Measurements from ENCODE around the gene EPHB2.
A peak's percentile ranks its signal among the peaks of the same experiment; 100 is the strongest.

The EPHB2 gene

DNA sequence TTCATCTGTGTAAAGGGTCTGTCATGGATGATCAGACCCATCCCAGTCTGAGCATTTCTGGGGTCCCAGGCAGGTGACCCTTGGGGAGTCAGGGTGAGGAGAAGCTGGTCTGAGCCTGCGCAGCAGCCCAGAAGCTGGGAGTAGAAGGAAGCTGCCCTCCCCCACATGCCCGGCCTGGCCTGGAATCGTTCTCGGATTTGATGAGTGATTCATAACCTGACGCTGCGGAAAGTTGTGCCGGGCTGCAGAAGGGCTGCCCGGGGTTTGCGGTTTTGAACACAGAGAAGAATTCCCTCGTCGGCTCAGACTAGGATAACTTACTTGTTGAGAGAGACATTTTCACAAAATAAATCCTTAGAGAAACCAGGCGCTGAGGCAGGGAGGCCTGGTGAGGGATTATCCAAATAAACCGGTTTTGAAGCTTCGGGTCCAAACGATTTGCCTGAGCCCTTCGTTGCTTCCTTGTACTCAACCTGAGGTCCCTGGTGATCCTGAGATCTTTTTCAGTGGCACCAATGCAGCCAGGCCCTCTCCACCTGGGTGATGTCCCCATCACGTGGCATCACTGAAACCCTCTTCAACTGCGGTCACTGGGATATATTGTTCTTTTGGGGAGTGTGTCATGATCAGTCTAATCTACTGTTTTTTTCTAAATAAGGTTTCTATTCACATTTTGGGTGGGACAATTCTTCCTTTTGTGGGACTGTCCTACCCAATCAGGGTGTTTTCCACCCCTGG, 29.2 kb downstream of the EPHB2 start (continued):
- TF ChIP-seq, protein P1, sequence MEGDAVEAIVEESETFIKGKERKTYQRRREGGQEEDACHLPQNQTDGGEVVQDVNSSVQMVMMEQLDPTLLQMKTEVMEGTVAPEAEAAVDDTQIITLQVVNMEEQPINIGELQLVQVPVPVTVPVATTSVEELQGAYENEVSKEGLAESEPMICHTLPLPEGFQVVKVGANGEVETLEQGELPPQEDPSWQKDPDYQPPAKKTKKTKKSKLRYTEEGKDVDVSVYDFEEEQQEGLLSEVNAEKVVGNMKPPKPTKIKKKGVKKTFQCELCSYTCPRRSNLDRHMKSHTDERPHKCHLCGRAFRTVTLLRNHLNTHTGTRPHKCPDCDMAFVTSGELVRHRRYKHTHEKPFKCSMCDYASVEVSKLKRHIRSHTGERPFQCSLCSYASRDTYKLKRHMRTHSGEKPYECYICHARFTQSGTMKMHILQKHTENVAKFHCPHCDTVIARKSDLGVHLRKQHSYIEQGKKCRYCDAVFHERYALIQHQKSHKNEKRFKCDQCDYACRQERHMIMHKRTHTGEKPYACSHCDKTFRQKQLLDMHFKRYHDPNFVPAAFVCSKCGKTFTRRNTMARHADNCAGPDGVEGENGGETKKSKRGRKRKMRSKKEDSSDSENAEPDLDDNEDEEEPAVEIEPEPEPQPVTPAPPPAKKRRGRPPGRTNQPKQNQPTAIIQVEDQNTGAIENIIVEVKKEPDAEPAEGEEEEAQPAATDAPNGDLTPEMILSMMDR (tag by site-specific recombination; IDR thresholded peaks at IDR 0.05) = no peak
- TF ChIP-seq ZNF629 (tag by site-specific recombination; IDR thresholded peaks at IDR 0.05) (peak; percentile 15; the same call in 1 of the 2 replicates), ZNF830 (tag by site-specific recombination; IDR thresholded peaks at IDR 0.05; ENCODE audit: low read depth) (no peak)
- TF ChIP-seq, protein P2, sequence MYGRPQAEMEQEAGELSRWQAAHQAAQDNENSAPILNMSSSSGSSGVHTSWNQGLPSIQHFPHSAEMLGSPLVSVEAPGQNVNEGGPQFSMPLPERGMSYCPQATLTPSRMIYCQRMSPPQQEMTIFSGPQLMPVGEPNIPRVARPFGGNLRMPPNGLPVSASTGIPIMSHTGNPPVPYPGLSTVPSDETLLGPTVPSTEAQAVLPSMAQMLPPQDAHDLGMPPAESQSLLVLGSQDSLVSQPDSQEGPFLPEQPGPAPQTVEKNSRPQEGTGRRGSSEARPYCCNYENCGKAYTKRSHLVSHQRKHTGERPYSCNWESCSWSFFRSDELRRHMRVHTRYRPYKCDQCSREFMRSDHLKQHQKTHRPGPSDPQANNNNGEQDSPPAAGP (tag by site-specific recombination; IDR thresholded peaks at IDR 0.05) = no peak

DNA sequence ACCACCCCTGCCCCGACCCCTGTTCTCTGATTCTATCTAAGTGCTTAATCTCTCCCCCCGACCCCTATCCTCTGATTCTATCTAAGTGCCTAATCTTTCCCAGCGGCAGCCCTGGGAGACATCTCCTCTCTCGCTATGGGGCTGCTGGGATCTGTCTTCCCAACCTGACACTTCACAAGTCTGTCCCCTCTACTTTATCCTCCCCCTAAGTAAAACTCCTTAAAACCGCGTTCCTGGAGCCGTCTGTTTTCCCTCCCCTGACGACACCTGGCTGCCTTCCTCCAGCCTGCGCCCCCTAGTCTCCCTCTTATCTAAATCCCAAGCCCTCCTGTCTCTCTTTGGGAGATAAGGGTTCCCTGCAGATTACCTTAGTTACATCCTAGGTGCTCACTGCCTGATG, 30.5 kb downstream of the EPHB2 start:
- TF ChIP-seq YY1 (tag by site-specific recombination; IDR thresholded peaks at IDR 0.05) (no peak), ZNF791 (tag by site-specific recombination; IDR thresholded peaks at IDR 0.05) (no peak), EGR2 (tag by site-specific recombination; IDR thresholded peaks at IDR 0.05; ENCODE audit: low read depth) (no peak)
- no peak overlapping the region for H3K4me3 ChIP-seq (ENCODE audit: low read depth, low read length)
- H3K4me1 ChIP-seq (ENCODE audit: control insufficient read depth, insufficient read depth, low read length) = peaks cover 5% of the 10 kb centered on the region; the same call in 1 of the 2 replicates
- ChIA-PET CTCF (interaction anchor here (1.5 kb wide), 1 partner anchor 36 kb away, joined by 6 read pairs; no protein-coding TSS in a partner anchor), POLR2A (no interaction called here)
- H3K9me3 ChIP-seq (ENCODE audit: control insufficient read depth, insufficient read depth, low read depth, low read length) = no peaks in the 10 kb centered on the region
- no peak overlapping the region for H3K27ac ChIP-seq (ENCODE audit: extremely low read depth, low read depth, low read length)
- H3K36me3 ChIP-seq (ENCODE audit: control insufficient read depth in 2 of 2, insufficient read depth in 1 of 2, low read length in 2 of 2) = no peaks in the 10 kb centered on the region

DNA sequence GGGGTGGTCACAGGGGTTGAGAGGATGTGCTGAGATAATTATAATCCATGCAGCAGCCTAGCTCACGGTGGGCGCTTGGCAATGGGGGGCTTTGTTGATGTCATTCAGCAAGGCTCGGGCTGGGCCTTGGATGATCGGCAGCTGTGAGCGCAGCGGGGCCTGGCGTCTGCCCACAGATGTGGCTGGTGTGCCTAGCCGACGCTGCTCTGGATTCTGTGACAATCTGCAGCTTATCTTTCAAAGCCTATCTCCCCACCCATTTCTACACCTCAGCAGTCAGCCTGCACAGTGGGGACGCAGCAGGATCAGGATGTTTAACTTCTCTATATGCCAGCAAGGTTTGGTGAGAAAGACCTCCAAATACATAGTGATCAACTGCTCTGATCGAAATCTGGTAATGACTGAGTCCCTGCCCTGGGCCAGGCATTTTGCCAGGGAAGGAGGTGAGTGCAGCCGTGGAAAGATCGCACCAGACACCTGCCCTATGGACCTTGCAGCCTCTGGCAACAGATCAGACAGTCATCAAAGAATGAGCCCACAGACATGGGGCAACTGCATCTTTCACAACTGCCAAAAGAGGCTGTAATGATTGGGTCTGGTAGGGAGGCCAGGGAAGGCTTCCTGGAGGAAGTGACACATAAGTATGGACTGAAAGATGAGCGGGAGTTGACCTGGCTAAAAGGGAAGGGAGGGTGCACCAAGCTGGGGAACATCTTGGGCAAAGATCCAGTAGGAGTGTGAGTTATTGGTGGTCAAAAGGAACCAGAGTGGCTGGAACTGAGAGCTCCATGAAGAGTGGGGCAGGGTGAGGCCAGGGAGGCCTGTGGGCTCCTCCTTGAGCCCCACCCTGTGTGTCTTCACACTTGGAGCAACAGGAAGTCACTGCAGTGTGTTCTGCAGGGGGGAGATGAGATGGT, 35.3 kb downstream of the EPHB2 start:
- Histone ChIP-seq H3K27ac (ENCODE audit: extremely low read depth, low read depth, low read length) (no peak overlapping the region), H3K4me3 (ENCODE audit: low read depth, low read length) (no peak overlapping the region), H3K9me3 (ENCODE audit: control insufficient read depth, insufficient read depth, low read depth, low read length) (no peaks in the 10 kb centered on the region), H3K36me3 (ENCODE audit: control insufficient read depth in 2 of 2, insufficient read depth in 1 of 2, low read length in 2 of 2) (no peaks in the 10 kb centered on the region), H3K4me1 (ENCODE audit: control insufficient read depth, insufficient read depth, low read length) (peaks cover 5% of the 10 kb centered on the region)
- POLR2A ChIA-PET = interaction anchor here (0.5 kb wide), 1 partner anchor 1926 kb away, joined by 4 read pairs; no protein-coding TSS in a partner anchor
- CTCF ChIA-PET = no interaction called here
- TF ChIP-seq ZNF114 (tag by site-specific recombination; IDR thresholded peaks at IDR 0.05) = no peak
- TF ChIP-seq ZSCAN23 (tag by site-specific recombination; IDR thresholded peaks at IDR 0.05) = no peak
- TF ChIP-seq, protein P3, sequence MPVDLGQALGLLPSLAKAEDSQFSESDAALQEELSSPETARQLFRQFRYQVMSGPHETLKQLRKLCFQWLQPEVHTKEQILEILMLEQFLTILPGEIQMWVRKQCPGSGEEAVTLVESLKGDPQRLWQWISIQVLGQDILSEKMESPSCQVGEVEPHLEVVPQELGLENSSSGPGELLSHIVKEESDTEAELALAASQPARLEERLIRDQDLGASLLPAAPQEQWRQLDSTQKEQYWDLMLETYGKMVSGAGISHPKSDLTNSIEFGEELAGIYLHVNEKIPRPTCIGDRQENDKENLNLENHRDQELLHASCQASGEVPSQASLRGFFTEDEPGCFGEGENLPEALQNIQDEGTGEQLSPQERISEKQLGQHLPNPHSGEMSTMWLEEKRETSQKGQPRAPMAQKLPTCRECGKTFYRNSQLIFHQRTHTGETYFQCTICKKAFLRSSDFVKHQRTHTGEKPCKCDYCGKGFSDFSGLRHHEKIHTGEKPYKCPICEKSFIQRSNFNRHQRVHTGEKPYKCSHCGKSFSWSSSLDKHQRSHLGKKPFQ (tag by site-specific recombination; IDR thresholded peaks at IDR 0.05) = peak; percentile 40; the same call in 1 of the 2 replicates
- peak; percentile 57; the same call in 1 of the 2 replicates for TF ChIP-seq ZIC2 (tag by site-specific recombination; IDR thresholded peaks at IDR 0.05)
- TF ChIP-seq, protein P2 (tag by site-specific recombination; IDR thresholded peaks at IDR 0.05) = 0 out of 2 replicates have a peak, but pooled peaks have one; percentile 53
- TF ChIP-seq HOXC10 (CRISPR knock-in tag; IDR thresholded peaks at IDR 0.05) = no peak
- TF ChIP-seq, protein P4, sequence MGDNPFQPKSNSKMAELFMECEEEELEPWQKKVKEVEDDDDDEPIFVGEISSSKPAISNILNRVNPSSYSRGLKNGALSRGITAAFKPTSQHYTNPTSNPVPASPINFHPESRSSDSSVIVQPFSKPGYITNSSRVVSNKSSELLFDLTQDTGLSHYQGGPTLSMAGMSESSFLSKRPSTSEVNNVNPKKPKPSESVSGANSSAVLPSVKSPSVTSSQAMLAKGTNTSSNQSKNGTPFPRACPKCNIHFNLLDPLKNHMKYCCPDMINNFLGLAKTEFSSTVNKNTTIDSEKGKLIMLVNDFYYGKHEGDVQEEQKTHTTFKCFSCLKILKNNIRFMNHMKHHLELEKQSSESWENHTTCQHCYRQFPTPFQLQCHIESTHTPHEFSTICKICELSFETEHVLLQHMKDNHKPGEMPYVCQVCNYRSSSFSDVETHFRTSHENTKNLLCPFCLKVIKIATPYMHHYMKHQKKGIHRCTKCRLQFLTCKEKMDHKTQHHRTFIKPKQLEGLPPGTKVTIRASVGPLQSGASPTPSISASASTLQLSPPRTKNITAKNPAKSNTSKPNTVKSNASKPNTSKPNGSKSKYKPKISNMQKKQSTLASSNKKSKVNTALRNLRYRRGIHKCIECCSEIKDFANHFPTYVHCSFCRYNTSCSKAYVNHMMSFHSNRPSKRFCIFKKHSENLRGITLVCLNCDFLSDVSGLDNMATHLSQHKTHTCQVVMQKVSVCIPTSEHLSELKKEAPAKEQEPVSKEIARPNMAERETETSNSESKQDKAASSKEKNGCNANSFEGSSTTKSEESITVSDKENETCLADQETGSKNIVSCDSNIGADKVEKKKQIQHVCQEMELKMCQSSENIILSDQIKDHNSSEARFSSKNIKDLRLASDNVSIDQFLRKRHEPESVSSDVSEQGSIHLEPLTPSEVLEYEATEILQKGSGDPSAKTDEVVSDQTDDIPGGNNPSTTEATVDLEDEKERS (tag by site-specific recombination; IDR thresholded peaks at IDR 0.05) = no peak
- TF ChIP-seq KLF1 (tag by site-specific recombination; IDR thresholded peaks at IDR 0.05) = 0 out of 2 replicates have a peak, but pooled peaks have one; percentile 20
- TF ChIP-seq ZNF777 (tag by site-specific recombination; IDR thresholded peaks at IDR 0.05; ENCODE audit: borderline replicate concordance) = no peak
- no peak for TF ChIP-seq ZNF37A (tag by site-specific recombination; IDR thresholded peaks at IDR 0.05)
- peak; percentile 40; the same call in 1 of the 2 replicates for TF ChIP-seq ZNF341 (tag by site-specific recombination; IDR thresholded peaks at IDR 0.05; ENCODE audit: low read depth)
- TF ChIP-seq ZNF184 (tag by site-specific recombination; IDR thresholded peaks at IDR 0.05) = no peak
- TF ChIP-seq ZNF555 (tag by site-specific recombination; conservative IDR thresholded peaks at IDR 0.05) = no peak

All from HEK293 (cell line).